ENCODE results near the gene ALS2.

- TF ChIP-seq CTCF (IDR thresholded peaks at IDR 0.05; ENCODE audit: poor library complexity) = no peak
- no peak for TF ChIP-seq EZH2 (IDR thresholded peaks at IDR 0.05; ENCODE audit: borderline replicate concordance)
Observed at GRCh38 chr2:201777869-201778268, 2.9 kb downstream of the ALS2 start.
